NT2/D1 (cell line): ENCODE measurements around the gene ALG12.

ENCODE experiments used
- SUZ12 ChIP-seq: IDR thresholded peaks from 2 replicates; pipeline ENCODE4 v1.6.1; 2011; ENCODE audit not compliant: insufficient read length, insufficient read depth; ENCODE audit errors: extremely low read depth
- YY1 ChIP-seq: IDR thresholded peaks from 2 replicates; pipeline ENCODE4 v1.6.1; 2011; ENCODE audit not compliant: insufficient read length, insufficient read depth
- ZNF274 ChIP-seq: IDR thresholded peaks from 2 replicates; pipeline ENCODE4 v1.6.1; 2011; ENCODE audit warnings: mild to moderate bottlenecking, low read depth, low read length

DNA sequence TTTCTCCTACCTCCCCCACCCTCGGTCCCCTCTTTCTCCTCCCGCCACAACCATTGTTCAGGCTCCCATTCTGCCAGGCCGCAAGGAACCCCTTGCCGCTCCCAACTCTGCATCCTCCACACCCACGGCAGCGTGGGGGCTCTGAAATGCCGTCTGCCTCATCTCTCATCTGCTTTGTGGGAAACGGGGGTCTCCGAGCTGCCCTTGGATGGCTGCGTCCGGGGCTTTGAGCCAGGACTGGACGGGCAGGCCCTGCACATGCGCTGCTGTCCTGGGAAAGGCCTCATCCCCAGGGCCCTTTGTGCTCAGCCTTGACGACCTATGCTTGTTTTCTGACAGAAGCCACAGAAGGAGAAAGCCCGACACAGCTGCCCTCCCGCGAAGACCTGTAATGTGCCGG lies 8.7 kb upstream of the ALG12 start:
- TF ChIP-seq YY1 (no peak), ZNF274 (no peak), SUZ12 (no peak)
